Transverse colon (tissue), 3 donors: ENCODE measurements around the gene VBP1.

Source experiments
- POLR2A ChIP-seq: fragments of 450-650 bp; IDR thresholded peaks from one replicate; pipeline ENCODE4 v1.6.1; 2016; ENCODE audit warnings: antibody characterized with exemption, mild to moderate bottlenecking, moderate library complexity
- TF ChIP-seq, protein P1 (sequence below), 5 experiments: fragments of 200-600 bp in 3 of 5; fragments of 450-650 bp in 2 of 5; sonication (generic) in 3 of 5; IDR thresholded peaks; 1 replicate in 2 of 5; 2 replicates in 3 of 5; pipeline ENCODE4 v1.5.1; 2016 to 2017; ENCODE audit warnings: antibody characterized with exemption in 5 of 5, inconsistent platforms in 3 of 5, mild to moderate bottlenecking in 2 of 5, moderate library complexity in 1 of 5

DNA sequence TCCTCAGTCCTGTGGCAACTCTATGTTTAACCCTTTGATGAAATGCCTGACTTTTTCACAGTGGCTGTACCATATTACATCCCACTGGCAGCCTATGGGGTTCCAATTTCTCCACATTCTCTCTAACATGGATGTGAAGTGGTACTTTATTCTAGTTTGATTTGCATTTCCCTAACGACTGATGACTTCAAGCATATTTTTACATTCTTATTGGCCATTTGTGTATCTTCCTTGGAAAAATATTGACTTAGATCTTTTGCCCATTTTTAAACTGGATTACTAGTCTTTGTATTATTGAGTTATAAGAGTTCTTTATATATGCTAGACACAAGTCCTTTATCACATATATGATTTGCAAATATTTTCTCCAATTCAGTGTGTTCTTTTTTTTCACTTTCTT is 50.2 kb downstream of the VBP1 start:
- TF ChIP-seq, protein P1, sequence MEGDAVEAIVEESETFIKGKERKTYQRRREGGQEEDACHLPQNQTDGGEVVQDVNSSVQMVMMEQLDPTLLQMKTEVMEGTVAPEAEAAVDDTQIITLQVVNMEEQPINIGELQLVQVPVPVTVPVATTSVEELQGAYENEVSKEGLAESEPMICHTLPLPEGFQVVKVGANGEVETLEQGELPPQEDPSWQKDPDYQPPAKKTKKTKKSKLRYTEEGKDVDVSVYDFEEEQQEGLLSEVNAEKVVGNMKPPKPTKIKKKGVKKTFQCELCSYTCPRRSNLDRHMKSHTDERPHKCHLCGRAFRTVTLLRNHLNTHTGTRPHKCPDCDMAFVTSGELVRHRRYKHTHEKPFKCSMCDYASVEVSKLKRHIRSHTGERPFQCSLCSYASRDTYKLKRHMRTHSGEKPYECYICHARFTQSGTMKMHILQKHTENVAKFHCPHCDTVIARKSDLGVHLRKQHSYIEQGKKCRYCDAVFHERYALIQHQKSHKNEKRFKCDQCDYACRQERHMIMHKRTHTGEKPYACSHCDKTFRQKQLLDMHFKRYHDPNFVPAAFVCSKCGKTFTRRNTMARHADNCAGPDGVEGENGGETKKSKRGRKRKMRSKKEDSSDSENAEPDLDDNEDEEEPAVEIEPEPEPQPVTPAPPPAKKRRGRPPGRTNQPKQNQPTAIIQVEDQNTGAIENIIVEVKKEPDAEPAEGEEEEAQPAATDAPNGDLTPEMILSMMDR (IDR thresholded peaks at IDR 0.05) = no peak
- no peak for TF ChIP-seq POLR2A
